Mammary epithelial cell (primary cell): ENCODE data around the gene TPMT.

Experiments used
- EZH2 ChIP-seq: IDR thresholded peaks from 2 replicates; pipeline ENCODE4 v1.6.1; 2012; ENCODE audit warnings: low read length, inconsistent platforms, borderline replicate concordance
- TF ChIP-seq, protein P1 (sequence below), 2 donors: IDR thresholded peaks in 1 of 2; conservative IDR thresholded peaks in 1 of 2; 2 replicates each; pipeline ENCODE4 v1.5.1; 2011 to 2012; ENCODE audit warnings: inconsistent platforms in 2 of 2, low read length in 2 of 2, mild to moderate bottlenecking in 2 of 2, control low read depth in 1 of 2, low read depth in 1 of 2; ENCODE audit not compliant: insufficient read depth in 1 of 2; ENCODE audit errors: extremely low read depth in 1 of 2

DNA sequence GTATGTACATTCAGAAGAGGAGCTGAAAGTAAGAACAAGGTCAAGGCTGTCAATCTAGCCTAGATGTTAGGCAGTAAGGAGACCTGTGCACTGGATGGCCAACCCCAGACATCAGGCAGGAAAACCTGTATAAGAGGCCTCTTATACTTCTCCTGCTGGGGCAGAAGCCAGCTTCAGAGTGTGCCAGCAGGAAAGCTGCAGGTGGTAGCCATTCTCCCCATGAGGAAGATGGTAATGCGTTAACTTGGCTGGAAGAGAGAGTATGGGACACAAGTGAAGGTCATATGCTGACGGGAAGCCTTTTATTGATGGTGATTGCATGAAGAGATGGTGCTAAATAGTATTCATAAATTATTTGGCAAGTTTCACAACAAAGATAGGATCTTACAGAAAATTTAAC is 53.0 kb downstream of the TPMT start:
- no peak for TF ChIP-seq EZH2
- TF ChIP-seq, protein P1, sequence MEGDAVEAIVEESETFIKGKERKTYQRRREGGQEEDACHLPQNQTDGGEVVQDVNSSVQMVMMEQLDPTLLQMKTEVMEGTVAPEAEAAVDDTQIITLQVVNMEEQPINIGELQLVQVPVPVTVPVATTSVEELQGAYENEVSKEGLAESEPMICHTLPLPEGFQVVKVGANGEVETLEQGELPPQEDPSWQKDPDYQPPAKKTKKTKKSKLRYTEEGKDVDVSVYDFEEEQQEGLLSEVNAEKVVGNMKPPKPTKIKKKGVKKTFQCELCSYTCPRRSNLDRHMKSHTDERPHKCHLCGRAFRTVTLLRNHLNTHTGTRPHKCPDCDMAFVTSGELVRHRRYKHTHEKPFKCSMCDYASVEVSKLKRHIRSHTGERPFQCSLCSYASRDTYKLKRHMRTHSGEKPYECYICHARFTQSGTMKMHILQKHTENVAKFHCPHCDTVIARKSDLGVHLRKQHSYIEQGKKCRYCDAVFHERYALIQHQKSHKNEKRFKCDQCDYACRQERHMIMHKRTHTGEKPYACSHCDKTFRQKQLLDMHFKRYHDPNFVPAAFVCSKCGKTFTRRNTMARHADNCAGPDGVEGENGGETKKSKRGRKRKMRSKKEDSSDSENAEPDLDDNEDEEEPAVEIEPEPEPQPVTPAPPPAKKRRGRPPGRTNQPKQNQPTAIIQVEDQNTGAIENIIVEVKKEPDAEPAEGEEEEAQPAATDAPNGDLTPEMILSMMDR (conservative IDR thresholded peaks at IDR 0.05 in 1 of 2, IDR thresholded peaks at IDR 0.05 in 1 of 2; ENCODE audit: extremely low read depth in 1 of 2, insufficient read depth in 1 of 2, low read depth in 1 of 2, low read length in 2 of 2): no peak
